ENCODE results near the gene CRY2. TPM values are rescaled to one million over a fixed set of nuclear protein-coding genes. Genes with fewer than 3 reads are reported as not detected.

Gene CRY2
- polyA plus RNA-seq, 1 of the 3 experiments (the other 2 are of a cell fraction), result 6.7 TPM

- POLR2A ChIA-PET, result no interaction called here
- Histone ChIP-seq H3K27me3 (ENCODE audit: insufficient read depth) (no peaks in the 10 kb centered on the region), H3K4me2 (no peak overlapping the region), H3K79me2 (ENCODE audit: insufficient read depth) (peaks cover 77% of the 10 kb centered on the region), H3K4me1 (ENCODE audit: control insufficient read depth in 1 of 2, insufficient read depth in 2 of 2, low read depth in 1 of 2, low read length in 1 of 2) (peaks cover 16 to 33% of the 10 kb centered on the region in 2 experiments), H3K36me3 (replicated peaks in 1 of 2; ENCODE audit: control insufficient read depth in 1 of 2, insufficient read depth in 2 of 2, low read length in 1 of 2) (peaks cover 3 to 6% of the 10 kb centered on the region in 2 experiments), H3K9me2 (no peaks in the 10 kb centered on the region), H3K9ac (no peak overlapping the region), H3K27ac (ENCODE audit: low read depth in 2 of 2, low read length in 1 of 2) (no peak overlapping the region), H3K4me3 (ENCODE audit: low read depth in 2 of 2, low read length in 1 of 2) (no peak overlapping the region), H2AFZ (ENCODE audit: low read depth) (no peak overlapping the region), H4K20me1 (ENCODE audit: insufficient read depth) (peaks cover 50% of the 10 kb centered on the region), H3F3A (replicated peaks; ENCODE audit: insufficient read depth) (no peaks in the 10 kb centered on the region), H3K9me3 (no peaks in the 10 kb centered on the region)
- 0 out of 2 replicates have a peak, but pooled peaks have one; percentile 6 for TF ChIP-seq RAD21 (IDR thresholded peaks at IDR 0.05; ENCODE audit: low read length)
- peak; percentile 94 for TF ChIP-seq MXI1 (IDR thresholded peaks at IDR 0.05; ENCODE audit: low read depth, low read length)
- TF ChIP-seq JUND (IDR thresholded peaks at IDR 0.05), result no peak
- no peak for TF ChIP-seq FOXM1 (IDR thresholded peaks at IDR 0.05; ENCODE audit: low read depth)
- no peak for TF ChIP-seq SIN3A (IDR thresholded peaks at IDR 0.05; ENCODE audit: borderline replicate concordance, low read depth, low read length)
- no peak for TF ChIP-seq ELF1 (IDR thresholded peaks at IDR 0.05)
- no peak for TF ChIP-seq RXRA (IDR thresholded peaks at IDR 0.05; ENCODE audit: borderline replicate concordance, low read depth)
- TF ChIP-seq MAX (IDR thresholded peaks at IDR 0.05; ENCODE audit: low read depth), result no peak
- no peak for TF ChIP-seq EP300 (IDR thresholded peaks at IDR 0.05; ENCODE audit: borderline replicate concordance in 1 of 2, low read depth in 1 of 2, low read length in 1 of 2)
- TF ChIP-seq POLR2AphosphoS5 (IDR thresholded peaks at IDR 0.05; ENCODE audit: low read depth, low read length), result no peak
- no peak for TF ChIP-seq FOSL2 (IDR thresholded peaks at IDR 0.05; ENCODE audit: borderline replicate concordance, low read depth)
- TF ChIP-seq MEF2A (IDR thresholded peaks at IDR 0.05; ENCODE audit: borderline replicate concordance, low read depth), result no peak
- TF ChIP-seq TCF12 (IDR thresholded peaks at IDR 0.05), result no peak
- no peak for TF ChIP-seq ZBTB33 (IDR thresholded peaks at IDR 0.05; ENCODE audit: borderline replicate concordance, low read depth)
- no peak for TF ChIP-seq USF2 (IDR thresholded peaks at IDR 0.05; ENCODE audit: borderline replicate concordance, low read depth, low read length)
- TF ChIP-seq GABPA (IDR thresholded peaks at IDR 0.05; ENCODE audit: low read depth), result no peak
- DNase-seq, result no peak
- CTCF ChIA-PET, result interaction anchor here (0.7 to 3.8 kb wide), 4 partner anchors 18 to 143 kb away, joined by 3 to 19 read pairs (median 6); no protein-coding TSS in a partner anchor
- WGBS (ENCODE audit: low lambda C conversion rate), result 90% methylated on average over 4 of the region's 4 CpGs
These were observed 4.9 kb downstream of the CRY2 start for GRCh38 chr11:45852018-45852711.
